ENCODE measurements around the gene SAMMSON.

DNA sequence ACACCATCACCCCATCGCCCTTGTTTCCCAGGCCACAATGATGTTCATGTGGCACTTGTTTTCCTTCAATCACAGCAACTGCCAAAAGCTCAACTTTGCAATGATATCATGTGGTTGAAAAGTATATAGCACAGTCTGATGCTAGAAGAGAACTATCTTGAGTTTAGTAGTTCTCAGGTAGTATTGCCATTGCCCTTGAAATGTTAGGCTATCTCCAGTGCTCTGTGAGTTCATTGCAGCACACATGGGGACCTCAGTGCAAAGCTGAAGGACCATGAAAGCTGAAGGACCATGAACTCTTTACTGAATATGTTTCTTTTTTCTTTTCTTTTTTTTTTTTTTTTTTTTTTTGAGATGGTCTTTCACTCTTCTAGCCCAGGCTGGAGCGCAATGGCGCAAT is 35.9 kb upstream of the SAMMSON start:
- TF ChIP-seq, protein P1, sequence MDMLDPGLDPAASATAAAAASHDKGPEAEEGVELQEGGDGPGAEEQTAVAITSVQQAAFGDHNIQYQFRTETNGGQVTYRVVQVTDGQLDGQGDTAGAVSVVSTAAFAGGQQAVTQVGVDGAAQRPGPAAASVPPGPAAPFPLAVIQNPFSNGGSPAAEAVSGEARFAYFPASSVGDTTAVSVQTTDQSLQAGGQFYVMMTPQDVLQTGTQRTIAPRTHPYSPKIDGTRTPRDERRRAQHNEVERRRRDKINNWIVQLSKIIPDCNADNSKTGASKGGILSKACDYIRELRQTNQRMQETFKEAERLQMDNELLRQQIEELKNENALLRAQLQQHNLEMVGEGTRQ (IDR thresholded peaks at IDR 0.05; ENCODE audit: borderline replicate concordance, low read depth, low read length) = no peak
- TF ChIP-seq TEAD4 (IDR thresholded peaks at IDR 0.05; ENCODE audit: borderline replicate concordance, insufficient read depth) = no peak
- TF ChIP-seq, protein P2, sequence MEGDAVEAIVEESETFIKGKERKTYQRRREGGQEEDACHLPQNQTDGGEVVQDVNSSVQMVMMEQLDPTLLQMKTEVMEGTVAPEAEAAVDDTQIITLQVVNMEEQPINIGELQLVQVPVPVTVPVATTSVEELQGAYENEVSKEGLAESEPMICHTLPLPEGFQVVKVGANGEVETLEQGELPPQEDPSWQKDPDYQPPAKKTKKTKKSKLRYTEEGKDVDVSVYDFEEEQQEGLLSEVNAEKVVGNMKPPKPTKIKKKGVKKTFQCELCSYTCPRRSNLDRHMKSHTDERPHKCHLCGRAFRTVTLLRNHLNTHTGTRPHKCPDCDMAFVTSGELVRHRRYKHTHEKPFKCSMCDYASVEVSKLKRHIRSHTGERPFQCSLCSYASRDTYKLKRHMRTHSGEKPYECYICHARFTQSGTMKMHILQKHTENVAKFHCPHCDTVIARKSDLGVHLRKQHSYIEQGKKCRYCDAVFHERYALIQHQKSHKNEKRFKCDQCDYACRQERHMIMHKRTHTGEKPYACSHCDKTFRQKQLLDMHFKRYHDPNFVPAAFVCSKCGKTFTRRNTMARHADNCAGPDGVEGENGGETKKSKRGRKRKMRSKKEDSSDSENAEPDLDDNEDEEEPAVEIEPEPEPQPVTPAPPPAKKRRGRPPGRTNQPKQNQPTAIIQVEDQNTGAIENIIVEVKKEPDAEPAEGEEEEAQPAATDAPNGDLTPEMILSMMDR (IDR thresholded peaks at IDR 0.05) = no peak

All from SK-N-SH (cell line).